HUDEP-2 (cell line): ENCODE measurements around the gene PRSS2.
"Not testable (repeated sequence)": the region's sequence is repeated elsewhere in the genome, so short reads cannot be mapped to it uniquely, and the experiment has no call there.

Experiments
- DNase-seq, 76 experiments: peaks; one replicate each; lab custom pipeline; 2025; ENCODE audit not compliant: unreplicated experiment in 76 of 76; lab: John Stamatoyannopoulos, UW

PRSS2 gene

GRCh38 chr7:142758312-142758711 is 12.5 kb upstream of the PRSS2 start:
- DNase-seq = not testable (repeated sequence)

DNA sequence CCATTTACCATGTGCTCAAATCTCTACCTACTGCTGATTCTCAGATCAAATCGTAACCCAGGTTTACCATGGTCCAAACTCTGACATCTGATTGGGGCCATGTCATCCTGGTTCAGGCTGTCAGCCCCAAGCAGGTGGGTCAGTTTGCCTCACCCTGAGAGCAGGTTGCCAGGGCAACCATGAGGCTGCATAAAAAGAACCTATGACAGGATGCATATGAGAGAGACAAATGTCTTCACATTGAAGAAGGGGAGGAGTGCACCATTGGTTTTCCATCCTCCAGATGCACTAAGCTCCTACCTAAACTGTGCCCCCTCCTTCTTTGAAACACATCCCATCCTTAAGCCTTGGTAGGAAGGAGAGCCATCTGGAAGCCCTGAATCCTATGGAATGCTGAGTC is 11.3 kb upstream of the PRSS2 start:
- DNase-seq = no peak

DNA sequence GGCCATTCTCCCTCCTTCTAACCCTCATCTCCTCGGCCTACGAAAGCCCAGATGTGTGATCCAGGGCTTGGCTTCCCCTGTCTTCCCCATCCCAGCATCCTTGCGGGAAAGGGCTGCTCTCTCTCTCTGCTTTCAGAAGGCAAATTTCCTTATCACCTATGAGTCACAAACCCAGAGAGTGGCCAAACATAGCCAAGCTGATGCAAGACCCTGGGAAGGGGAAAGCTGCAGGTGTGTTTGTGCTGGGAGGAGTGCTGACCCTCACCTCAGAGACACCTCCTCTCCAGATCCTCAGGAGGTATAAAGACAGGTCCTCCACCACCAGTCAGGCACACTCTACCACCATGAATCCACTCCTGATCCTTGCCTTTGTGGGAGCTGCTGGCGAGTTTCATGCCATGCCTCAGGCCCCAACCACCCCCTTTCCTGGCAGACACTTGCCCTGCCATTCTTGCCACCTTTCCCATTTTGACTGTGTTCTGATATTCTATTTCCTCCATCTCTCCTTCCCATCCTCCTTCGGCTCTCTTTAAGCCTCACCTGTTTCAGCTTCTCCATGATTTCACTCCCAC is 10.6 kb upstream of the PRSS2 start:
- no peak for DNase-seq

DNA sequence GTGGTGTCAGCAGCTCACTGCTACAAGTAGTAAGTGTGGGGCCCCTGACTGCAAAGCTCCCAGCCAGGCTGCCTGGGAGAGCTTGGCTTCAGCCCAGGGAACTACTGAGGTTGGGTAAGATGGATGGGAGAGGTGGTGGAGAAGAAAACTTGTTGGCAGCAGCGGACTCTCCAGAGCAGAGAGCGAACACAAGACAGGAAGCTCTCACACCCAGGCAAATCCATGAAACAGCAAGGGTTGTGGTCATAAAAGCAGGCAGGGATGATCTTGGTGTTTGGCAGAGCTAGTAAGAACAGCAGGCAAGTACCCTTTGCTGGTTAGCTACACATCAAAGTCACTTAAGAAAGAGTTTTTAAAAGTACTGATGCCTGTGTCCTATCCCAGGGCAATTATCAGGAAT is 9.2 kb upstream of the PRSS2 start:
- not testable (repeated sequence) for DNase-seq

- no peak for DNase-seq
Measured at GRCh38 chr7:142762104-142762503, 8.7 kb upstream of the PRSS2 start.

DNA sequence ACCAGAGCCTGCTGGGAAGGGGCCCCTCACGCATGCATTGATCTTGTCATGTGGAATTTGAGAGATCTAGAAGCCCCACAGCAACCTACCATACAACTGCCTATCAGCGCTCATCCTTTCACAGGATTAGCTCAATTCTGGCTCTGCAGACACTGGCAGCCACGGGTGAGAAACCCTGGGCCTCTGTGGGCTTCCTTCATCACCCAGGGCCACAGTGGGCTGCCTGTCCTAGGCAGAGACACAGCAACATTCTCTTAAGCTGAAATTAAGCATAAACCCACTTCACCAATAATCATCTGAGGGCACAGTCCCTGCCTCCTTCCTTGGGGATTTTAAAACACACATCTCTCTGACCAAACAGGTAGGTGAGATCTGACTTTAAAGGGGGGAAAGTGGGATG is 3.3 kb upstream of the PRSS2 start:
- DNase-seq = no peak

- DNase-seq = no peak
Measured at GRCh38 chr7:142767861-142768260, 2.9 kb upstream of the PRSS2 start.

GRCh38 chr7:142768885-142769284 is 1.9 kb upstream of the PRSS2 start:
- not testable (repeated sequence) for DNase-seq

DNA sequence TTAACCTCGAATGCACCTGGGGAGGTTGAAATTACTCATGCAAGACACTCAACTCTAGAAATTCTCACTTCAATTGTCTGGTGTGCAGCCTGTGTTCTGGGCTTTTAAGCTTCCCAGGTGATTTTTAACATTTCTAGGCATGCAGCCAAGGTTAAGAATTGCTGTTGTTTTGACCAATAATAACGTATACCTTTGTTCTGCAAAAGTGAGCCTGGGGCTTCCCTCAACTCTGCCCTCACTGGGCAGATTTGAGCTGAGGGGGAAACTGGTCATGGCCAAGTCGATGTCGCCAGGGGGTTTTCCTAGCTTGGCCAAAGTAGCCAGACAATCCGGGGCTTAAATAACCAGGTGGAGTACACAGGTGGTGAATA is 568 bp downstream of the PRSS2 start:
- no peak for DNase-seq

DNA sequence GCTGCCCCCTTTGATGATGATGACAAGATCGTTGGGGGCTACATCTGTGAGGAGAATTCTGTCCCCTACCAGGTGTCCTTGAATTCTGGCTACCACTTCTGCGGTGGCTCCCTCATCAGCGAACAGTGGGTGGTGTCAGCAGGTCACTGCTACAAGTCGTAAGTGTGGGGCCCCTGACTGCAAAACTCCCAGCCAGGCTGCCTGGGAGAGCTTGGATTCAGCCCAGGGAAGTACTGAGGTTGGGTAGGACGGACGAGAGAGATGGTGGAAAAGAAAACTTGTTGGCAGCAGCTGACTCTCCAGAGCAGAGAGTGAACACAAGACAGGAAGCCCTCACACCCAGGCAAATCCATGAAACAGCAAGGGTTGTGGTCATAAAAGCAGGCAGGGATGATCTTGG is 1.3 kb downstream of the PRSS2 start:
- DNase-seq = no peak

- DNase-seq = no peak
Measured at GRCh38 chr7:142772673-142773072, 1.9 kb downstream of the PRSS2 start.

GRCh38 chr7:142773230-142773629 is 2.5 kb downstream of the PRSS2 start:
- DNase-seq = no peak

GRCh38 chr7:142773937-142774744 is 3.4 kb downstream of the PRSS2 start:
- no peak for DNase-seq

GRCh38 chr7:142774826-142775225 is 4.1 kb downstream of the PRSS2 start:
- no peak for DNase-seq

- not testable (repeated sequence) for DNase-seq
Measured at GRCh38 chr7:142775351-142776115, 4.8 kb downstream of the PRSS2 start.

DNA sequence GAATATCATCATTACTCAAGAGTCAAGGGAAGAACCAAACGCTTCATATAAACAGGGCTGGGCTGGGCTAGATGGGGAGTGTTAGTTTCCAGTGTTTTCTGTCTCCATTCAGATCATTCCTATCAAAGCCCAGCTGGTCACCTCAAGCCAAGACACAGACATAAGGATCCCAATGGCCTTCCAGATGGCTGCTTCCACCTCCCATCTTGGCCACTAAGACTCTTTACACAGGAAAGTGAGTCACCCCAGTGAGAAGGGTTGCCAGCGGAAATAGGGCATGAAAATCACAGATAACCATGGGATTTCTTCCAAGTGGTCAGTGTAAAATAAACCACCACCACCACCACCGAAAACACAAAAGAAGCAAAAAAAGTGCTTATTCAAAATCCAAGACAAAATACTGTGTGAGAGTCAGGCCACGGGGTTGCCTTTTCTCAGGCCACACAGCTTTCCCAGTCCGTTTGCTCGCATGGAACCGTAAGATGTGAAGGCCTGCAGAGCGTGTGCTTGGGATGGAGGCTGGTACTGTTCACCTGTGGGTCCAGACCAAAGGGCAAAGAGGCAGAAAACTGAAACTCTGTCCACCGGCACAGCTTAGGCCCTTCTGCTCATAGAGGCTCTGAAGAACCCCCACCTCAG is 5.6 kb downstream of the PRSS2 start:
- DNase-seq = no peak

DNA sequence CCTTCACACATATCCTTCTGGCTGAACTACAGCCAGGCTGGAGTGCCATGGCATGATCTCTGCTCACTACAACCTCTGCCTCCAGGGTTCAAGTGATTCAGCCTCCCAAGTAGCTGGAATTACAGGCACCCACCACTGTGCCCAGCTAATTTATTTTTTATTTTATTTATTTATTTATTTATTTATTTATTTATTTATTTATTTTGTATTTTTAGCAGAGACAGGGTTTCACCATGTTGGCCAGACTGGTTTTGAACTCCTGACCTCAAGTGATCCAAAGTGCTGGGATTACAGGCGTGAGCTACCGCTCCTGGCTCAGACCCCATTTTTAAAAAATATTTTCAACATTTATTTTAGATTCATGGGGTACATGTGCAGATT is 6.1 kb downstream of the PRSS2 start:
- not testable (repeated sequence) for DNase-seq

- no peak for DNase-seq
Measured at GRCh38 chr7:142777318-142777717, 6.5 kb downstream of the PRSS2 start.

- DNase-seq = peak in 72 of 76 experiments; percentile 15 to 84 (median 68)
Measured at GRCh38 chr7:142782922-142783900, 12.4 kb downstream of the PRSS2 start.

GRCh38 chr7:142784096-142784495 is 13.3 kb downstream of the PRSS2 start:
- no peak for DNase-seq
